HG03108 (cell line): Measurements from ENCODE around the gene EHD2.
"Not testable (repeated sequence)": the region's sequence is repeated elsewhere in the genome, so short reads cannot be mapped to it uniquely, and the experiment has no call there.

Experiments
- ATAC-seq: cut with Tn5 transposase; IDR thresholded peaks from one replicate; pipeline ENCODE4 v1.9.1; 2021; ENCODE audit warnings: moderate library complexity; ENCODE audit not compliant: unreplicated experiment

EHD2 gene

GRCh38 chr19:47765523-47766358 is 52.5 kb downstream of the EHD2 start:
- no peak for ATAC-seq

DNA sequence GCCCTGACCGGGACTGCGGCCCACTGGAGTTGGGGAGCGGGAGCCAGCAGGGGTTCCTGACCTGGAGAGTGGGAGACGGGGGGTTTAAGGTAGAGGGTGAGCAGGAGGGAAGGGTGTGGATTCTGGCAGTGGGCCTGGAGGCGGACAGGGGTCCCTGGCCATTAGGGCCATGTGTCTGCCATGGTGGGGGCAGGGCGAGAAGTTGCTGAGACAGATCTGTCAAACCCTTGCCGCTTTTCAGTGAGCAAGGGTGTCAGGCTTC is 53.1 kb downstream of the EHD2 start:
- ATAC-seq: no peak

- ATAC-seq: no peak
These were observed 53.4 kb downstream of the EHD2 start for GRCh38 chr19:47766670-47767069.

- ATAC-seq: no peak
These were observed 54.1 kb downstream of the EHD2 start for GRCh38 chr19:47767349-47767748.

DNA sequence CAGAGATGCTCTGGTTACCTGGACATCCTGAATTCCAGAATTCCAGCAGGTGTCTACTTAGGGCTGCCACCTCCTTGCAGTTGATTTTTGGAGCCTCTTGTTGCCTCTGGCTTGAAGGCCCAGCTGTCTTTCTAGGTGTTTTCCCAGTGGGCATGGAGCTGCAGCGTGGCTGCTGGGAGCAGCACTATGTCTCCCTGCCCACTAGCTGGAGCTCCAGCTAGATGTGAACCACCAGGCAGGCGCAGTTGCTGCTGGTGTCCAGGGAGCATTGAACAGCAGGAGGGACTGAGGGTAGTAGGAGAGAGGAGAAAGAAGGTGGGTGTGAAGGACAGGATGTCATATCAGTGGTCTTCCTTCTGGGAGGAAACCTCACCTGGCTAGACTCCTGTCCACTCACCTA is 55.4 kb downstream of the EHD2 start:
- no peak for ATAC-seq

DNA sequence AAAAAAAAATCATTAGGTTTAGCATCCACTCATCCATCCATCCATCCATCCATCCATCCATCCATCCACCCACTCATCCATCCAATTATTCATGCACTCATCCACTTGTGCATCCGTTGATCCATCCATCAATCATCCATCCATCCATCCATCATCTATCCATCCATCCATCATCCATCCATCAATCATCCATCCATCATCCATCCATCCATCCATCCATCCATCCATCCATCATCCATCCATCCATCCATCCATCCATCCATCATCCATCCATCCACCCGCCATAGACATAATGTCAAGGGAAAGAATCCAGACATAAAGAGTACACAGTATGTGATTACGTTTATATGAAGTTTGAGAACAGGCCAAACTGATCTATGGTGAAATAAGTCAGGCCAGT is 56.3 kb downstream of the EHD2 start:
- no peak for ATAC-seq

DNA sequence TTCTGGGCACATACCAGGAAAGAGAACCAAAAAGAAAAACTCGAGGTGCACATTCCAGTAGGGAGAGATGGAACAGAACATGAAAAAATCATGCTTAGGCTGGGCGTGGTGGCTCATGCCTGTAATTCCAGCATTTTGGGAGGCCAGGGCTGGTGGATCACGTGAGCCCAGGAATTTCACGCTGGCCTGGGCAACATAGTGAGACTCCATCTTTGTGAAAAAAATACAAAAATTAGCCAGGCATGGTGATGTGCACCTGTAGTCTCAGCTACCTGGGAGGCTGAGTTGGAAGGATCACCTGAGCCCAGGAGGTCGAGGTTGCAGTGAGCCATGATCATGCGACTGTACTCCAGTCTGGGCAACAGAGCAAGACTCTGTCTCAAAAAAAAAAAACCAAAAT is 58.1 kb downstream of the EHD2 start:
- not testable (repeated sequence) for ATAC-seq

DNA sequence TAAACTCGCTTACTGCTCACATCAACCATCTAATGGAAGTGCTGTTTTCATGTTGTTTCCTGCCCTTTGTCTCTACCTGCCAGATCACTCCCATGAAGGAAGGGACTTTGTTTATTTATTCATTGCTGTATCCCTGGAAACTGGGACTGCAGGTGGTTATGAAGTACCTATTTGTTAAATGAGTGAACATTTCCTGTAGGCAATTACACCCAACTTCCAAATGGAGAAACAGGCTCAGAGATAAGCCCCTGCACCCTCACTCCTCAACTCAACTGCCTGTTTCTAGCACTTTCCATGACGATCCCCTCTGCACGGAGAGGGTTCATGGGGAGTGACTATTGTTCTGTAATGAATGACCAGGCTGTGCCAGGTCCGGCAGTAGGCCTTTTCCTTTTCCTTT is 63.3 kb downstream of the EHD2 start:
- ATAC-seq: no peak

GRCh38 chr19:47777245-47778048 is 64.2 kb downstream of the EHD2 start:
- not testable (repeated sequence) for ATAC-seq

DNA sequence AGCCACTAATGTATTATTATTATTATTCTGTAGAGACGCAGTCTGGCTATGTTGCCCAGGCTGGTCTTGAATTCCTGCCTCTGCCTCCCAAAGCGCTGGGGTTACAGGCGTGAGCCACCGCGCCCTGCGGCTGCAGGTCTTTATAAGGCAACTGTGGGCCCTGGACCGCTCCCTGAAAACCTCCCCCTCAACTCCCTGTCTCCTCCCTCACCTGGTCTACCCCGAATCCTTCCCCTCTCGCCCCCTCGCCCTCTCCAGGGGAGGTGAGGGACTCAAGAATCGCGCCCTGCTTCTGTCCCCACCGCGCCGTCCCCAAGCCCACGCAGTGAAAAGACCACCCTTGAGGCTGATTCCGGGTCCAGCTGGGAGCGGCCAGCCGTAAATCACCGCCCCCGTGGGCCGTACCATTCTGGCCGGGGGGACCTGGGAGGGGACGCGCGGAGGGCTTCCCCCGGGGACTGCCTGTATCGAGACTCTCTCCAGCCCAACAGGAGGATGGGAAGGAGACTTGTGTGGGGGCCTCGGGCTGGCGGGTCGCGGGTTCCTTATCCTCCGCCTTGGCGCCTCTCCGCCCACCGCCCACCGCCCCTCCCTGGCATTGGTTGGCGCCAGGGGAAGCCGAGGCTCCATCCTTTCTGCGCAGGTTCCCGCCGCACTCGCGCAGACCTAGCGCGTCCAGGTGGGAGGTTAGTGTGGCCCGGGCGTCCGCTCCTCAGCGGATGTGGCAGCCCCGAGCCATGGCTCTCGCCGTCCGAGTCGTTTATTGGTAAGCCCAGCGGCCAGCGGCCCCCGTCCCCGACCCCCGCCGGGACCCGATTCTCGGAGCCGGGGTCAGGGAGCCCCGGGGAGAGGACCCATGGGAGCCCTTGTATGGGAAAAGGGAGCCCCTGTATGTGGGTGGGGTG is 65.1 kb downstream of the EHD2 start, which contains the start of gene SELENOW:
SELENOW (plus strand) TSS at position 655 of the 905 bp plus-strand sequence; CDS start at position 738, 83 bp downstream.
- ATAC-seq: peak; percentile 88

GRCh38 chr19:47778954-47779351 is 65.7 kb downstream of the EHD2 start:
- no peak for ATAC-seq

DNA sequence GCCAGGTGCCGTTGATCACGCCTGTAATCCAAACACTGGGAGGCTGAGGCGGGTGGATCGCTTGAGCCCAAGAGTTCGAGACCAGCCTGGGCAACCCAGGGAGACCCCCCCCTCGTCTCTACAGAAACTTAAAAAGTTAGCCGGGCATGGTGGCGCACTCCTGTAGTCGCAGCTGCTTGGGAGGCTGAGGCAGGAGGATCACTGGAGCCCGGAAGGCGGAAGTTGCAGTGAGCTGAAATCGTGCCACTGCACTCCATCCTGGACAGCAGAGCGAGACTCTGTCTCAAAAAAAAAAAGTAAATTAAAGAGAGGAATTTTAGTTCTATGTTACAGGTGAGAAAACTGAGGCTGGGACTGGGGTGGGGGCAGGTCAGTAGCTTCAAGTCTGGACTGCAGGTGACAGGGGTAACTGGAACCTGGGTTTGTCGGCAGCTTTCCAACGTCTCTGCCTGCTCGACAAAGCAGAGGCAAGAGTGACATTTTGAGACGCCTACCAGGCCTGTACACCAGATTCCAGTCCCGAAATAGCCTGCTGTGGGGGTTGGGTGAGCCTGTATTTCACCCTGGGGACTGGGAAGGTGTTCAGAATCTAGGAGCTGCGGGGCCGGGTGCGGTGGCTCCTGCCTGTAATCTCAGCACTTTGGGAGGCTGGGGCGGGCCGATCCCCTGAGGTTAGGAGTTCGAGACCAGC is 66.4 kb downstream of the EHD2 start:
- ATAC-seq: no peak

GRCh38 chr19:47780215-47780551 is 67.0 kb downstream of the EHD2 start:
- ATAC-seq: no peak

DNA sequence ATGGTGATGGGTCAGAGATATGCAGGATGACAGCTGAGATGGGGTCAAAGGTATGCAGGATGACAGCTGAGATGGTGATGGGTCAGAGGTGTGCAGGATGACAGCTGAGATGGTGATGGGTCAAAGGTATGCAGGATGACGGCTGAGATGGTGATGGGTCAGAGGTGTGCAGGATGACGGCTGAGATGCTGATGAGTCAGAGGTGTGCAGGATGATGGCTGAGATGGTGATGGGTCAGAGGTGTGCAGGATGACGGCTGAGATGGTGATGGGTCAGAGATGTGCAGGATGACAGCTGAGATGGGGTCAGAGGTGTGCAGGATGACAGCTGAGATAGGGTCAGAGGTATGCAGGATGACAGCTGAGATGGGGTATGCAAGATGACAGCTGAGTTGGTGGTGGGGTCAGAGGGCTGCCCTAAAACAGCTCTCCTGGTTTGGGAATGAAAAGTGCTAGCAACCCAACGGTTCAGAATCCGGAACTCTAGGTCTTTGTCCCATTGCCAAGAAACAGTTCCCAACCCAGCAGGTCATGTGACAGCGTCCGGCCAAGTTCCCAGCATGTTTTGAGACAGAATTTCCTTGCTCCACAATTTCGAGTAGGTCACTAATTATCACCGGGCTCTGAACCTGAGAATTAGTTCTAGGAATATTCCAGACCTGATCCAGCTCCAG is 68.5 kb downstream of the EHD2 start:
- ATAC-seq: no peak

- ATAC-seq: no peak
These were observed 73.3 kb downstream of the EHD2 start for GRCh38 chr19:47786566-47786965.

DNA sequence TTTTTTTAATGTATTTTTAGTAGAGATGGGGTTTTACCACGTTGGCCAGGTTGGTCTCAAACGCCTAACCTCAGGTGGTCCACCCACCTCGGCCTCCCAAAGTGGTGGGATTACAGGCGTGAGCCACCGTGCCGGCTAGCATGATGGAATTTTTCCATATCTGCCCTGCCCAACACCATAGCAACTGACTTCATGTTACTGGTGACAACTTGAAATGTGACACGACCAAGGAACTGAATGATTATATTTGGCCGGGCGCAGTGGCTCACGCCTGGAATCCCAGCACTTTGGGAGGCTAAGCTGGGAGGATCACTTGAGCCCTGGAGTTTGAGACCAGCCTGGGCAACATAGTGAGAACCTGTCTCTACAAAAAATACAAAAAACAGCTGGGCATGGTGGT is 74.1 kb downstream of the EHD2 start:
- ATAC-seq: not testable (repeated sequence)

DNA sequence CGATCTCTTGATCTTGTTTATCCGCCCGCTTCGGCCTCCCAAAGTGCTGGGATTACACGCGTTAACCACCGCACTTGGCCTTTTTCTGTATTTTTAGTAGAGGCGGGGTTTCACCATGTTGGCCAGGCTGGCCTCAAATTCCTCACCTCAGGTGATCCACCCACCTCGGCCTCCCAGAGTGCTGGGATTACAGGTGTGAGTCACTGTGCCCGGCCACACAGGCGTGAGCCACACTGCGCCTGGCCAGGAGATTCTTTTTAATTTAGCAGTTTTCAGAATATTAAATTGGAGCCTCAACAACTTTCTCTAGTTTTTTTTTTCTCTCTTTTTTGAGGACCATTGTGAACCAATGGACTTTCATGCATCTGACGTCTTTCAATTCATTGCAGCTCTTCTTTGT is 76.6 kb downstream of the EHD2 start:
- not testable (repeated sequence) for ATAC-seq

- ATAC-seq: no peak
These were observed 77.2 kb downstream of the EHD2 start for GRCh38 chr19:47790398-47790814.

DNA sequence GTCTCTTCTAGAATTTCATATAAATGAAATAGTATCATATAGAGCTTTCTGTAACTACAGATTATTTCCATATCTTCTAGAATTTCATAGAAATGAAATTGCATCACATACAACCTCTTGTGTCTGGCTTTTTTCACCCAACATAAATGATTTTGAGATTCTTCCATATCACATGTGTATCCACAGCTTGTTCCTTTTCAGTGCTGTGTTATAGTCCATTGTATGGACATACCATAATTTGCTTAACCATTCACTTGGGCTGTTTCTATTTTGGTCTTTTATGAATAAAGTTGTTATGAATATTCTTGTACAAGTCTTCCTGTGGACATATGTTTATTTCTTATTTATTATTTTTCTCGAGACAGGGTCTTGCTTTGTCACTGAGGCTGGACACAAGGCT is 79.4 kb downstream of the EHD2 start:
- ATAC-seq: no peak
